Muscle of leg (tissue), 11 donors: ENCODE measurements around the gene UHRF2. TPM values are rescaled to one million over a fixed set of nuclear protein-coding genes. Genes with fewer than 3 reads are reported as not detected.
"Not testable (repeated sequence)": the region's sequence is repeated elsewhere in the genome, so short reads cannot be mapped to it uniquely, and the experiment has no call there.

Experiments used
- DNase-seq: peaks from one replicate; pipeline ENCODE4 v3.0.0; 2013
- H3K27ac ChIP-seq: one replicate; pipeline ENCODE4 v1.5.1; 2013; ENCODE audit warnings: mild to moderate bottlenecking, low read length, control low read depth
- H3K27me3 ChIP-seq: one replicate; pipeline ENCODE4 v1.6.1; 2013; ENCODE audit warnings: low read length; ENCODE audit not compliant: control insufficient read depth, insufficient read depth
- H3K36me3 ChIP-seq: one replicate; pipeline ENCODE4 v1.6.1; 2013; ENCODE audit warnings: low read length; ENCODE audit not compliant: control insufficient read depth, insufficient read depth
- H3K4me1 ChIP-seq: one replicate; pipeline ENCODE4 v1.6.1; 2013; ENCODE audit warnings: low read length; ENCODE audit not compliant: control insufficient read depth, insufficient read depth
- H3K4me3 ChIP-seq: one replicate; pipeline ENCODE4 v1.5.1; 2013; ENCODE audit warnings: low read length, control low read depth
- H3K9me3 ChIP-seq: replicated peaks from 2 replicates; pipeline ENCODE4 v1.6.1; 2013; ENCODE audit warnings: low read depth, low read length; ENCODE audit not compliant: control insufficient read depth
- WGBS: methylation state at CpG from one replicate; pipeline ENCODE4 v1.1.5; 2013; ENCODE audit warnings: missing lambda C conversion rate; ENCODE audit not compliant: insufficient coverage; 5-methylcytosine and 5-hydroxymethylcytosine counted together
- polyA plus RNA-seq, 8 donors: library from polyadenylated mRNA; unstranded; fragments of 120-200 nt; gene quantifications; one replicate each; pipeline versions ENCODE4 v1.2.1 to v1.2.3, GENCODE V29; 2013; ENCODE audit warnings: inconsistent platforms in 1 of 8, low replicate concordance in 1 of 8; ENCODE audit not compliant: insufficient read length in 8 of 8, insufficient read depth in 1 of 8
- total RNA-seq: library from RNA; stranded (reverse); fragments of 120-200 nt; gene quantifications from one replicate; pipeline ENCODE4 v1.2.4, GENCODE V29; 2013

UHRF2 gene
- total and polyA plus RNA-seq, 9 donors = 27.3 to 38.6 (median 31.3) TPM

GRCh38 chr9:6449086-6449485 is 36.1 kb downstream of the UHRF2 start:
- Histone ChIP-seq H3K27ac (no peak overlapping the region), H3K4me1 (no peaks in the 10 kb centered on the region), H3K27me3 (no peaks in the 10 kb centered on the region), H3K36me3 (peaks cover 2% of the 10 kb centered on the region), H3K9me3 (peaks cover 5% of the 10 kb centered on the region), H3K4me3 (no peak overlapping the region)
- DNase-seq = no peak
- WGBS = 91% methylated on average over 1 of the region's 1 CpG

GRCh38 chr9:6449645-6450044 is 36.6 kb downstream of the UHRF2 start:
- Histone ChIP-seq H3K27ac (no peak overlapping the region), H3K27me3 (no peaks in the 10 kb centered on the region), H3K4me3 (no peak overlapping the region), H3K36me3 (peaks cover 2% of the 10 kb centered on the region), H3K9me3 (peaks cover 6% of the 10 kb centered on the region), H3K4me1 (no peaks in the 10 kb centered on the region)
- DNase-seq = no peak

GRCh38 chr9:6450641-6451375 is 37.8 kb downstream of the UHRF2 start:
- H3K27me3 ChIP-seq = no peaks in the 10 kb centered on the region
- WGBS = no CpG with 5 or more reads among the region's 5 CpGs
- H3K4me1 ChIP-seq = no peaks in the 10 kb centered on the region
- DNase-seq = no peak
- H3K4me3 ChIP-seq = no peak overlapping the region
- no peaks in the 10 kb centered on the region for H3K36me3 ChIP-seq
- no peak overlapping the region for H3K27ac ChIP-seq
- H3K9me3 ChIP-seq = peaks cover 6% of the 10 kb centered on the region

GRCh38 chr9:6455292-6455691 is 42.3 kb downstream of the UHRF2 start:
- not testable (repeated sequence) for H3K27ac ChIP-seq, H3K4me1 ChIP-seq, H3K27me3 ChIP-seq, H3K36me3 ChIP-seq, H3K4me3 ChIP-seq, H3K9me3 ChIP-seq, DNase-seq
- no CpG with 5 or more reads among the region's 4 CpGs for WGBS

GRCh38 chr9:6458704-6459103 is 45.7 kb downstream of the UHRF2 start:
- not testable (repeated sequence) for H3K9me3 ChIP-seq, H3K36me3 ChIP-seq, H3K27ac ChIP-seq, H3K27me3 ChIP-seq, DNase-seq, H3K4me3 ChIP-seq, H3K4me1 ChIP-seq
- WGBS = no CpG with 5 or more reads among the region's 4 CpGs

GRCh38 chr9:6459718-6460117 is 46.7 kb downstream of the UHRF2 start:
- Histone ChIP-seq H3K27ac (no peak overlapping the region), H3K4me3 (no peak overlapping the region), H3K27me3 (no peaks in the 10 kb centered on the region), H3K4me1 (no peaks in the 10 kb centered on the region), H3K36me3 (no peaks in the 10 kb centered on the region), H3K9me3 (no peaks in the 10 kb centered on the region)
- no peak for DNase-seq
- 100% methylated on average over 1 of the region's 5 CpGs for WGBS

- no peak overlapping the region for H3K27ac ChIP-seq
- H3K9me3 ChIP-seq = no peaks in the 10 kb centered on the region
- no CpG with 5 or more reads among the region's 5 CpGs for WGBS
- no peak for DNase-seq
- no peaks in the 10 kb centered on the region for H3K4me1 ChIP-seq
- no peaks in the 10 kb centered on the region for H3K27me3 ChIP-seq
- H3K4me3 ChIP-seq = no peak overlapping the region
- no peaks in the 10 kb centered on the region for H3K36me3 ChIP-seq
Observed at GRCh38 chr9:6460189-6460768, 47.3 kb downstream of the UHRF2 start.

- H3K4me3 ChIP-seq = no peak overlapping the region
- H3K9me3 ChIP-seq = no peaks in the 10 kb centered on the region
- H3K27ac ChIP-seq = no peak overlapping the region
- WGBS = no CpG with 5 or more reads among the region's 3 CpGs
- no peak for DNase-seq
- H3K36me3 ChIP-seq = no peaks in the 10 kb centered on the region
- H3K27me3 ChIP-seq = no peaks in the 10 kb centered on the region
- no peaks in the 10 kb centered on the region for H3K4me1 ChIP-seq
Observed at GRCh38 chr9:6461619-6462018, 48.6 kb downstream of the UHRF2 start.

GRCh38 chr9:6467006-6467625 is 54.1 kb downstream of the UHRF2 start:
- Histone ChIP-seq H3K36me3 (no peaks in the 10 kb centered on the region), H3K27me3 (no peaks in the 10 kb centered on the region), H3K4me3 (no peak overlapping the region), H3K27ac (no peak overlapping the region), H3K4me1 (no peaks in the 10 kb centered on the region), H3K9me3 (no peaks in the 10 kb centered on the region)
- 85% methylated on average over 3 of the region's 6 CpGs for WGBS
- no peak for DNase-seq

GRCh38 chr9:6471231-6471850 is 58.3 kb downstream of the UHRF2 start:
- no peak for DNase-seq
- Histone ChIP-seq H3K4me3 (no peak overlapping the region), H3K4me1 (no peaks in the 10 kb centered on the region), H3K27me3 (no peaks in the 10 kb centered on the region), H3K36me3 (no peaks in the 10 kb centered on the region), H3K27ac (no peak overlapping the region), H3K9me3 (no peaks in the 10 kb centered on the region)
- 100% methylated on average over 1 of the region's 2 CpGs for WGBS
